Epithelial cell of esophagus (primary cell): ENCODE results near the gene KRT6C.

Source experiments
- DNase-seq: peaks from one replicate; pipeline ENCODE4 v3.0.0; 2010; ENCODE audit warnings: low read depth
- H3K4me3 ChIP-seq: 2 replicates; pipeline ENCODE4 v1.5.1; 2011; ENCODE audit warnings: mild to moderate bottlenecking, low read length, control low read depth
- CTCF ChIP-seq: IDR thresholded peaks from 2 replicates; pipeline ENCODE4 v1.5.1; 2011; ENCODE audit warnings: low read depth, mild to moderate bottlenecking, low read length, control low read depth, inconsistent platforms; ENCODE audit not compliant: insufficient read depth; ENCODE audit errors: missing control alignments

The KRT6C gene

GRCh38 chr12:52498946-52499345 lies 25.3 kb upstream of the KRT6C start:
- no peak for TF ChIP-seq CTCF
- no peak overlapping the region for H3K4me3 ChIP-seq
- no peak for DNase-seq

DNA sequence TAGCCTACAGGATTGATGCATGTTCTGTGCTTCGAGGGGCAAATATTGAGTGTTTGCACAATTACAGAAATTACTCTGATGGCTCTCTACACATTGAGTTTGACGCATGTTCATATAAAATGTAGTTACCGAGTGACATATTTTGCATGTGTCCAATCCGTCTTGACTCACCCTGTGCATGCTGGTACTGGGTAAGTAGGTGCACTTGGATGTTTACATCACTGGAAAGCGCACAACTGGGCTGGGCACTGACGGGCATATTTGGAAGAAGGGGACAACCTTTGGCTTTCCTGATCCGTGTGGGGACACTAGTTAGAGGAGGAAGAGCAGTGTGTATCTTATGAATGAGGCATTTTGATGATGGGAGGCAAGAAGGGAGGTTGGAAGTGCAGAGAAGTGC lies 24.4 kb upstream of the KRT6C start:
- DNase-seq = no peak
- TF ChIP-seq CTCF = no peak
- H3K4me3 ChIP-seq = no peak overlapping the region

GRCh38 chr12:52496590-52497071 lies 23.0 kb upstream of the KRT6C start:
- no peak overlapping the region for H3K4me3 ChIP-seq
- peak; percentile 97 for DNase-seq
- TF ChIP-seq CTCF = no peak

DNA sequence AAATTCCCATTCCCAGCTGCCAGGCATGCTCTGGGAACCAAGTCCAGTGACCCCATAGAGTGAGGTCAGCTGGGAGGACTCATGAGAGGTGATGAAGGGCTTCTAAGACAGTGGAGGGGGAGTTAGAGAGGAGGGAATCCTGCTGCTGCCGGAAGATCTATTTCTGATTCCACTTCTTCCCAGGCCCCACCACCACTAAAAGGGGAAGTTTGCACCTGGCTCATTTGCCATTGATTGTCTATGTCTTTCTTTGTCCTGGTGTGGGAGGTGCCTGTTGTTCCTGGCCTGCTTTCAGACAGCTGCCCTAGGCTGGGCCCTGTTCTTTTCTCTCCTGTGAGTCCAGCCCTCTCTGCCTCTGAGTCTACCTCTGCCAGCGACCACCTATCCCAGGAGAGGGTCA lies 22.4 kb upstream of the KRT6C start:
- no peak for TF ChIP-seq CTCF
- no peak for DNase-seq
- H3K4me3 ChIP-seq = peak overlapping the region; percentile 1

GRCh38 chr12:52495389-52495788 lies 21.8 kb upstream of the KRT6C start:
- peak; percentile 91 for DNase-seq
- peak; percentile 23 for TF ChIP-seq CTCF
- H3K4me3 ChIP-seq = peak overlapping the region; percentile 13

DNA sequence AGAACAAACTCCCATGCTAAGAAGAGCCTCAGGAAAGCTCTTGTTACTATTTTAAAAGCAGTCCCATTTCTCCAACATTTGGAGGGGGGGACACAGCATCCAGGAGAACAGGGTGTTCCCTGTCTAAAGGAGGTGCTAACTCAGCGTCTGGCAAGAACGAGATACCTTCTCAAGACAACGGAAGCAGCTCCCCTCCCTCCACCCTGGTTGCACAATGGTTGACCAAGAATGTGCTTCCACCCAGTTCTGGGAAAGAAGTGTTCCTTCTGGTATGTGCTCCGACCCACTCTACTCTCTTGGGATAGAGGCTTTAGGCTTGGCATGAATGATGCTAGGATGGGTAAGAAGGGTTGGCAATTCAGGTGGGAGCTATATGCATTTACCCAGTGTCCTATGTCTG lies 20.9 kb upstream of the KRT6C start:
- peak; percentile 98 for DNase-seq
- peak overlapping the region; percentile 54 for H3K4me3 ChIP-seq
- TF ChIP-seq CTCF = no peak

DNA sequence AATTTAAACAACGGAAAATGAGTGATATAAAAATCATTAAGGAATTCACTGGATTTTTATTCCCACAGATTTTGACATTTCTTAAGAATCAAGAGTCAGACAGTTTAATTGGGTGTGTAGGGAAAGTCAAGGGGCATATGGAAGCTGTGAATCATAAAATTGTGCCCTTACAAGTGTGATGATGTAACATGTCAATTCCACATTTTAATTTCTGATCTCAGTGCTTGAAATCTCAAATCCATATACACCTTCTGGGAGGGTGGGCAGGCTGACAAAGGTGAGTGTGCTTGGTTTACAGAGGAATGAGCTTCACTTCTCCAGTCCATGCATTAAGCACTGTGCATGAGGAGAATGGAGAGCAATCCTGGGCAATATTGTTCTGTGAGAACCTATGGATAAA lies 20.5 kb upstream of the KRT6C start:
- no peak for TF ChIP-seq CTCF
- H3K4me3 ChIP-seq = peak overlapping the region; percentile 54
- peak; percentile 88 for DNase-seq
